Tibial artery (tissue), 4 donors: ENCODE results near the gene C6orf141.

Source experiments
- DNase-seq, 2 donors: peaks; one replicate each; pipeline ENCODE4 v3.0.0-alpha.2; 2019
- H3K27ac ChIP-seq, 2 donors: fragments of 200-600 bp; sonication (generic) in 1 of 2; 1 replicate in 1 of 2; 2 replicates in 1 of 2; pipeline ENCODE4 v1.5.1; 2018 to 2019; ENCODE audit warnings: mild to moderate bottlenecking in 1 of 2
- H3K27me3 ChIP-seq, 2 donors: fragments of 200-600 bp; sonication (generic) in 1 of 2; one replicate each; pipeline versions ENCODE4 v1.5.1 to v1.6.0; 2016 to 2019
- H3K36me3 ChIP-seq, 3 donors: fragments of 200-600 bp; sonication (generic) in 2 of 3; one replicate each; pipeline ENCODE4 v1.5.1; 2016 to 2019; ENCODE audit warnings: mild to moderate bottlenecking in 2 of 3
- H3K4me1 ChIP-seq, 4 donors: fragments of 200-600 bp; sonication (generic) in 2 of 4; 1 replicate in 3 of 4; 2 replicates in 1 of 4; pipeline ENCODE4 v1.5.1; 2016 to 2019
- H3K4me3 ChIP-seq, 2 donors: fragments of 200-600 bp; sonication (generic) in 1 of 2; 1 replicate in 1 of 2; 2 replicates in 1 of 2; pipeline ENCODE4 v1.5.1; 2018 to 2019; ENCODE audit warnings: mild to moderate bottlenecking in 2 of 2
- H3K9me3 ChIP-seq, 3 donors: fragments of 200-600 bp; sonication (generic) in 1 of 3; one replicate each; pipeline ENCODE4 v1.5.1; 2016 to 2019
- CTCF ChIP-seq, 2 experiments: fragments of 200-600 bp in 1 of 2; fragments of 450-650 bp in 1 of 2; IDR thresholded peaks; one replicate each; pipeline ENCODE4 v1.5.1; 2017 to 2019; ENCODE audit warnings: antibody characterized with exemption in 2 of 2, mild to moderate bottlenecking in 1 of 2, moderate library complexity in 1 of 2
- intact Hi-C: fragments of 100-400 bp; cut with DNase I; formaldehyde crosslinking; loops from one replicate; pipeline ENCODE4 v1.15.0; 2023; ENCODE audit warnings: low total_unique reads

C6orf141 gene

DNA sequence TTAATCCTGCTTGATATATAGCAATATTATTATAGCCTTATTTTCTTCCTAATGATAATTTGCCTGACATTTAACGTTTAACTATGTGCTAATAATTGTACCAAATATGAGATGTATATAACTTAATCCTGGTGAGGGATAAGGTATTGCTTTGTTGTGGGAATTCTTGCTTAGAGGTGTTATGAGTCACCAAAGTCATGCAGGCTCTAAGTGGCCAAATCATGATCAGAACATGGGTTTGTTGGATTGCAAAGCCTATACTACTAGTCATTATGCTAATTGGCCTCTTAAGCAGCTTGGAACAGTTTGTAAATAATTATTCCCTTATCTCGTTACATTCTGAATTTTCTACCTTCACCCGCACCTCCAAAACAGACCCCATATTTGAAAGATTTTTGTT is 21.9 kb upstream of the C6orf141 start:
- H3K27ac ChIP-seq = no peak overlapping the region
- intact Hi-C loops = no loop called here
- no peaks in the 10 kb centered on the region for H3K27me3 ChIP-seq
- H3K9me3 ChIP-seq = no peaks in the 10 kb centered on the region
- TF ChIP-seq CTCF (IDR thresholded peaks at IDR 0.05) = no peak
- no peaks in the 10 kb centered on the region for H3K36me3 ChIP-seq
- H3K4me1 ChIP-seq = no peaks in the 10 kb centered on the region
- H3K4me3 ChIP-seq = no peak overlapping the region
- no peak for DNase-seq

DNA sequence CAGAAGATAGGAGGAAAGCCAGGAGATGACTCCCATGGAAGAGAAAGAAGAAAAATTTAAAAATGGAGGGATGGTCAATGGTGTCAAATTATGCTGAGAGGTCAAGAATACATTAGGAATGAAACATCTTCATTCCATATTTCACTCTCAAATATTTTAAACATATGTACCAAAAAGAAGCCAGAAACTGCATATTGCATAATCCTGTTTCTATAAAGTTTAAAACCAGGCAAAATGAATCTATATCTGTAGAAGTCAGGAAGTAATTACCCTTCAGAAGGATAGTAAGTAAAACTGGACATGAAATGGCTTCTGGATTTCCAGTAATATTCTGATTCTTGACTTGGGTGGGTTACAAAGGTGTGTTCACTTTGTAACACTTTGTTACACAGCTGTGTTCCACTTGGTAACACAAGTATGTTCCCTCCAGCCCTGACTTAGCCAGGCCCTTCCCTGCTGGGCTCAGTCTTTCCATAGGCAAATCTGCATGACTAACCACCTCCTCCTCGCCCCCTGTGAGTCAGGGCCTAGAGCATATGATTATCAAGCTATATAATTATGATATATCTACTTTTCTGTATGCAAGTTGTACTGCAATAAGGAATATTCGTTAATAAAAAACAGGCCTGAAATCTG is 20.2 kb upstream of the C6orf141 start:
- H3K36me3 ChIP-seq = no peaks in the 10 kb centered on the region
- no peaks in the 10 kb centered on the region for H3K27me3 ChIP-seq
- H3K9me3 ChIP-seq = no peaks in the 10 kb centered on the region
- intact Hi-C loops = no loop called here
- no peaks in the 10 kb centered on the region for H3K4me1 ChIP-seq
- H3K4me3 ChIP-seq = no peak overlapping the region
- no peak overlapping the region for H3K27ac ChIP-seq
- no peak for TF ChIP-seq CTCF (IDR thresholded peaks at IDR 0.05)
- DNase-seq = no peak

DNA sequence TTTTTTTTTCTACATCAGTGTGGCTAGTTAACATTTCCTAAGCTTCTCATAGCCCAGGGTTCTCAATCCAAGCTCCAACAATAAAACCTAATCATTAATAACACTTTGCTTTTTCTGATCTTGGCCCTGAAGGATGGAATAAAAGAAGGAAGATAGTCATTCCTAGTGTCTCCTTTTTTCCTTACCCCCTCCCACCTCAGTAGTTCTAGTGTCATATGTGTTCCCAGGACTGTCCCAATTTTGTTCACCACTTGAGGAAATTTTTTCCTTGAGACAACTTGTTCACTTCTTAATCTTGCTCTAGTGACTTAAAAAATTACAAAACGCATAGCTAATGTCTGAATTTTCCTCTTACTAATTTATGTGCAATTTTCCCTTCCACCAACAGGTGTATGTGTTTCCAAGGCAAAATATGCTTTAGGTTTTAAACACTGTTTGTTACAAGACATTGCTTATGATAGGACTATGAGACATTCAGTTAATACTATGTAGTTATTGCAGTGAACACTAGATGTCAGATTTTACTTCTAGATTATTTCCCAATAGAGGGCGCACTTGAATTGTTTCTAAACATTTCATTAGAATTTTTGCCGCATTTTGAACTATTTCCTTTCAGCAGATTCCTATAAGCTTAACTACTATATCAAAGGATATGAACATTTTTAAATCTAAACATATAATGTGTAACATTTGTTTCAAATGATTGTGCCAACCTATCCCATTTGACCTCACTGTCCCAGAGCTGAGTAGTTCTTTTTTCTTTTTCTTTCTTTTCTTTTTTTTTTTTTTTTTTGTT is 18.5 kb upstream of the C6orf141 start:
- intact Hi-C loops = no loop called here
- no peaks in the 10 kb centered on the region for H3K36me3 ChIP-seq
- H3K4me1 ChIP-seq = no peaks in the 10 kb centered on the region
- no peaks in the 10 kb centered on the region for H3K9me3 ChIP-seq
- no peak overlapping the region for H3K4me3 ChIP-seq
- TF ChIP-seq CTCF (IDR thresholded peaks at IDR 0.05) = peak; percentile 45 to 49
- H3K27me3 ChIP-seq = no peaks in the 10 kb centered on the region
- DNase-seq = no peak
- no peak overlapping the region for H3K27ac ChIP-seq

DNA sequence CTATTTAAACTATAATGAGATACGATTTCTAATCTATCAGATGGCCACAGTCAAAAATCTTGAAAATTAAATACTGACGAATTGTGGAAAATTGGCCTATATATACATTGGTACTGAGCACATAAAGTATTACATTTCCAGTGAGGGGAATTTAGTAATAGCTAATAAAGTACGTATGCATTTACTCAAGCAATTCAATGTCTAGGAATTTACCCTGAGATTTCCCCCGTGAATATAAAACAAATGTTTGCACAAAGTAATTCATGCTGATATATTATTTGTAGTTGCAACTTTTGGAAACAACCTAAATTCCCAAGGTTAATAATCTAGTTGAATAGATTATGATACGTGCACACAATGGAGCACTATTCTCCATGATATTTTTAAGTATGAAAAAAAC is 14.7 kb upstream of the C6orf141 start:
- H3K9me3 ChIP-seq = no peaks in the 10 kb centered on the region
- H3K4me3 ChIP-seq = no peak overlapping the region
- intact Hi-C loops = no loop called here
- no peak for TF ChIP-seq CTCF (IDR thresholded peaks at IDR 0.05)
- H3K36me3 ChIP-seq = no peaks in the 10 kb centered on the region
- no peak for DNase-seq
- no peaks in the 10 kb centered on the region for H3K27me3 ChIP-seq
- no peak overlapping the region for H3K27ac ChIP-seq
- no peaks in the 10 kb centered on the region for H3K4me1 ChIP-seq

GRCh38 chr6:49539102-49539501 is 11.4 kb upstream of the C6orf141 start:
- TF ChIP-seq CTCF (IDR thresholded peaks at IDR 0.05) = no peak
- H3K4me1 ChIP-seq = no peaks in the 10 kb centered on the region
- H3K36me3 ChIP-seq = no peaks in the 10 kb centered on the region
- no peaks in the 10 kb centered on the region for H3K9me3 ChIP-seq
- H3K4me3 ChIP-seq = no peak overlapping the region
- H3K27ac ChIP-seq = no peak overlapping the region
- intact Hi-C loops = no loop called here
- H3K27me3 ChIP-seq = no peaks in the 10 kb centered on the region
- DNase-seq = no peak
